Kidney tubule cell (primary cell): Measurements from ENCODE around the gene PDCD1.
A peak's percentile ranks its signal among the peaks of the same experiment; 100 is the strongest.

ENCODE experiments used
- DNase-seq: peaks from one replicate; pipeline ENCODE4 v3.0.0-alpha.2; 2018; ENCODE audit warnings: low spot score

The PDCD1 gene

GRCh38 chr2:241852116-241852980, 6.3 kb downstream of the PDCD1 start:
- no peak for DNase-seq

- DNase-seq: no peak
These were observed 7.2 kb downstream of the PDCD1 start for GRCh38 chr2:241851325-241852115.

- no peak for DNase-seq
These were observed 8.0 kb downstream of the PDCD1 start for GRCh38 chr2:241850544-241851324.

DNA sequence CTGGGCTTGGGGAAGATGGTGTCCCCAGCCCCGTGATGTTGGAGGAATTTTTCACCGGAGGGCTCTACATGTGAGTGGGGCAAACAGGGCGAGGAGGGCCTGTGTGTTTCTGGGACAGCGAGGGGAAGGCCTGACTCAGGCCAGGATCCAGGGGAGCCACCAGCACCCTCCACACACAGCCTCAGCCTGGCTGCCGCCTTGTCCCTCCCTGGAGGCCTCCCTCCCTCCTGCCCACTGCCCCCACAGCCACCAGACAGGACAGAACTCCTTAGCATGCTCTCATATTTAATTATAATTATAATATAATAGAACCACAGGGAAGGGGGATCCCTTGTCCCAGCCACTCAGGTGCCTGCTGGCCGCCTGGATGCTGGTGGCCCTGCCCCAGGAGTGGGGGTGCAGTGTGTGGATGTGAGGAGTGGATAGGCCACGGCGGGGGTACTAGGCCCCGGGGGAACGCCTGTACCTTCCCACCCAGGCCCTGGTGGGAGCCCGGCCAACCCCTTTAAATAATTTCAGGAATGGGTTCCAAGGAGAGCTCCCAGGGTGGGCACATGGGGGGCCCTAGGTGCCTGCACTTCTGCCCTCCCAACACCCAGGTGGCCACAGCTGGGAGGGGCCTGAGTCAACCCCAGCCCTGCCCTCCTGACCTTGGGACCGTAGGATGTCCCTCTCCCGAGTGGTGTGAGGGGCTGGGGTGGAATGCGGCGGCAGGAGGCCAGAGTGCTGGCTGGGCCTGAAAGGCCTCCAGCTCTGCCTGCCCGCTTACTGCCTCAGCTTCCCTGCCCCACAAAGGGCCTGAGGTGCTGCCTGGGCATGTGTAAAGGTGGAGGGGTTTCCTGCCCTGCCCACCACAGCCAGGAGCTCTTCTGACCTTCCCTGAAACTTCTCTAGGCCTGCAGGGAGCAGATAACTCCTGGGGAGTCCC, 8.8 kb downstream of the PDCD1 start:
- DNase-seq: no peak

GRCh38 chr2:241848761-241849615, 9.7 kb downstream of the PDCD1 start:
- no peak for DNase-seq

- no peak for DNase-seq
These were observed 12.3 kb downstream of the PDCD1 start for GRCh38 chr2:241846406-241846805.

GRCh38 chr2:241844831-241845578, 13.7 kb downstream of the PDCD1 start:
- DNase-seq: no peak

DNA sequence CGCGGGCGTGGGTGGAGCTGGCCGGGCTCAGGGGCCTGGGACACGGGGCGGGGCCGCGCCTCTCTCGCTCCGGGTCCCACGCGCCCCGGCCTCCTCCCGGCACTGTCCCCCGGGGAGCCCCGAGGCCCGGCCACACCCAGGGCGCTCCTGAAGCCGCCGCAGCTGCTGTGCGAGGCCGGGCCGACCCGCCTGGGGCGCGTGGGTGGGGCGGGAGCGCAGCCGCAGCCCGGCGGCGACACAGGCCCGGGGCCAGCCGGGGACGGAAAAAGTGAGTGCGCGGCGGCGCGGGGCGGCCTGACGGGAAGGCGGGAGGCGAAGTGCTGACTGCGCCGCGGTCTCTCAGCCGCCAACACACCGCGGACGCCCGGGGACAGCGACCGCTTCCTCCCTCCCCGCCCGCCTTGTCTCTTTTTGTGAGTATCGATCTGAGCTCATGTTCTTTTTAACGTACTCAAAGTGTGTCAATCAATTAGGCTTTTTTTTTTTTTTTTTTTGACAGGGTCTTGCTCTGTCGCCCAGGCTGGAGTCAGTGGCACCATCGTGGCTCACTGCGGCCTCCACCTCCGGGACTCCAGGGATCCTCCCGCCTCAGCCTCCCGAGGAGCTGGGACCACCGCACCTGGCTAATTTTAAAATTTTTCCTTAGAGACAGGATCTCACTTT, 14.5 kb downstream of the PDCD1 start:
- peak; percentile 25 for DNase-seq

GRCh38 chr2:241843321-241844065, 15.2 kb downstream of the PDCD1 start:
- no peak for DNase-seq

GRCh38 chr2:241842620-241843211, 16.0 kb downstream of the PDCD1 start:
- DNase-seq: no peak

DNA sequence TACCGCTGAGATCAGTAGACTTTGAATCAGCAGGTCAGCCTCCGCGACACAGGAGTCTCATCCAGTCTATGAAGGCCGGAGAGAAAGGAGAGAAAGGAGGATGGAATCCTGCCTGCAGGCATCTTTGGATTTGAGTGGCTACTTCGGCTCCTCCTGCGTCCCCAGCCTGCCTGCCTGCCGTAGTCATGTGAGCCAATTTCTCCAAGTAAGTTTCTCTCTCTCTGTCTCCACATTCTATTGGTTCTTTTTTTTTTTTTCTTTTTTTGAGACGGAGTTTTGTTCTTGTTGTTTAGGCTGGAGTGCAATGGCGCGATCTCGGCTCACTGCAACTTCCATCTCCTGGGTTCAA, 16.7 kb downstream of the PDCD1 start:
- no peak for DNase-seq

- no peak for DNase-seq
These were observed 17.3 kb downstream of the PDCD1 start for GRCh38 chr2:241841181-241842066.

- no peak for DNase-seq
These were observed 21.3 kb downstream of the PDCD1 start for GRCh38 chr2:241837197-241837965.

- no peak for DNase-seq
These were observed 22.4 kb downstream of the PDCD1 start for GRCh38 chr2:241836292-241836691.

- no peak for DNase-seq
These were observed 23.1 kb downstream of the PDCD1 start for GRCh38 chr2:241835611-241836010.

DNA sequence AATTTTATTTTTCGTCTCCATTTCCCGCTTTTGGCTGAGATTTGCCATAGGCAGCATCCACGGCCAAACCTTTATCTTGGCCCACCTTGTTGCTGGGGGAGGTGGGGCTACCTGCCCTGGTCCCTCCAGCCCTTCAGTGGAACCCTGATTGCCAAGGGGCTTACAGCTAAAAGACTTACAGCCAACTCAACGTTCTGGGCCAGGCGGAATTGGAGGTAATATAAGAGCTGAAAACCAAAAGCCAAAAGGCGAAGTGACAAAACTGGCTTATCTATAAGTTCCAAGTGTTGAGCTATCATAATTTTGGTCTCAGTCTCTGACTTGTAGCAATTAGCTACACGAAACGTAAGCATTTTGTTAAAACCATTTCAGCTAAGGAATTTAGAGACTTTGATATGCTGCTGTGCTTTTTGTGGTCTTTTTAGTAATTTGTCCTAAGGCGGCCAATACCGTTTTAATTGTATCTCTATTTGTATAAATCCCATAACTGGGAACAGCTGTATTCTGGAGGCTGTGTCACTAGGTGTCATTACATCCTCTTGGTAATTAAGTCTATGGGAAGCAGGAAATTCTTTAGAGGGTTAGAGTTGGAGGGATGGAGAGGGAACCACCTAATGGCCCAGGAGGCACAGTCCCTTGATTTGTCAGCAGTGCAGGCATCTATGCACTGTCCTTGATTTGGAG, 24.0 kb downstream of the PDCD1 start:
- DNase-seq: no peak
